ENCODE results near the gene FAM3B. TPM values are rescaled to one million over a fixed set of nuclear protein-coding genes. Genes with fewer than 3 reads are reported as not detected.

Gene FAM3B
- total RNA-seq, 1 donor from 2014 or later, result 4.8 TPM

DNA sequence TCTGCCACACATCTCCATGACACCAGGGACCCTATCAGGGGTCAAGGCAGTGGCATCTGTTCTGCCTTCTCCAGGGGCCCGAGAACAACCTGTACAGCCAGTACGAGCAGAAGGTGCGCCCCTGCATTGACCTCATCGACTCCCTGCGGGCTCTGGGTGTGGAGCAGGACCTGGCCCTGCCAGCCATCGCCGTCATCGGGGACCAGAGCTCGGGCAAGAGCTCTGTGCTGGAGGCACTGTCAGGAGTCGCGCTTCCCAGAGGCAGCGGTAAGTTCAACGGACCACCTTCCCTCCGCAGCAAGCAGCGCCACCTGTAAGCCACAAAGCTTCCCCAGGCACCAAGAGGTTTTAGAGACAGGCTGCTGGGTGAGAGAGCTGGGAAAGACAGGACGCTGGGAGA, 61.1 kb downstream of the FAM3B start:
- TF ChIP-seq, protein P1, sequence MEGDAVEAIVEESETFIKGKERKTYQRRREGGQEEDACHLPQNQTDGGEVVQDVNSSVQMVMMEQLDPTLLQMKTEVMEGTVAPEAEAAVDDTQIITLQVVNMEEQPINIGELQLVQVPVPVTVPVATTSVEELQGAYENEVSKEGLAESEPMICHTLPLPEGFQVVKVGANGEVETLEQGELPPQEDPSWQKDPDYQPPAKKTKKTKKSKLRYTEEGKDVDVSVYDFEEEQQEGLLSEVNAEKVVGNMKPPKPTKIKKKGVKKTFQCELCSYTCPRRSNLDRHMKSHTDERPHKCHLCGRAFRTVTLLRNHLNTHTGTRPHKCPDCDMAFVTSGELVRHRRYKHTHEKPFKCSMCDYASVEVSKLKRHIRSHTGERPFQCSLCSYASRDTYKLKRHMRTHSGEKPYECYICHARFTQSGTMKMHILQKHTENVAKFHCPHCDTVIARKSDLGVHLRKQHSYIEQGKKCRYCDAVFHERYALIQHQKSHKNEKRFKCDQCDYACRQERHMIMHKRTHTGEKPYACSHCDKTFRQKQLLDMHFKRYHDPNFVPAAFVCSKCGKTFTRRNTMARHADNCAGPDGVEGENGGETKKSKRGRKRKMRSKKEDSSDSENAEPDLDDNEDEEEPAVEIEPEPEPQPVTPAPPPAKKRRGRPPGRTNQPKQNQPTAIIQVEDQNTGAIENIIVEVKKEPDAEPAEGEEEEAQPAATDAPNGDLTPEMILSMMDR (IDR thresholded peaks at IDR 0.05), result no peak
- Histone ChIP-seq H3K4me1 (no peaks in the 10 kb centered on the region), H3K27me3 (ENCODE audit: low read depth) (no peaks in the 10 kb centered on the region), H3K4me3 (no peak overlapping the region), H3K9me3 (no peaks in the 10 kb centered on the region), H3K36me3 (peaks cover 39% of the 10 kb centered on the region), H3K27ac (no peak overlapping the region)
- no peak for DNase-seq
- intact Hi-C loops (cut with DNase I), result no loop called here
- no peak for ATAC-seq

DNA sequence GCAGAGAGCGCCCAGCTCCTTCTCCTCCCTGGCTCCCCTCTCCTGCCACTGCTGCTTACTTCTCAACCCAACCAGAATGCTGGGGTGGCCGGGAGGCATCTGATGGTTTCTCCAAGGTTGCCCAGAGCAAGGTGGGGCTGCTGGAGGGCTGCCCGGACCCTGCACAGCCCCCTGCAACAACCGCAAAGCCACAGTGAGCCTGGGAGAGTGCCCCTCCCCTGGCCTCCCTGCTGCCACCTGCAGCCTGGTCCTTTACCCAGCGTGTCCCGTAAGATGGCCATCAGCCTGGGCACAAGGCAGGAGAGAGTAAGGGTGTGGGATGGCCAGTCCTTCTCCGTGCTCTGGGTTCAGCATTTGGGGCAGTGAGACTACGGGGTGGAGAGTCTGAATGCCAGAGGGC, 62.2 kb downstream of the FAM3B start:
- ATAC-seq, result no peak
- peaks cover 45% of the 10 kb centered on the region for H3K36me3 ChIP-seq

DNA sequence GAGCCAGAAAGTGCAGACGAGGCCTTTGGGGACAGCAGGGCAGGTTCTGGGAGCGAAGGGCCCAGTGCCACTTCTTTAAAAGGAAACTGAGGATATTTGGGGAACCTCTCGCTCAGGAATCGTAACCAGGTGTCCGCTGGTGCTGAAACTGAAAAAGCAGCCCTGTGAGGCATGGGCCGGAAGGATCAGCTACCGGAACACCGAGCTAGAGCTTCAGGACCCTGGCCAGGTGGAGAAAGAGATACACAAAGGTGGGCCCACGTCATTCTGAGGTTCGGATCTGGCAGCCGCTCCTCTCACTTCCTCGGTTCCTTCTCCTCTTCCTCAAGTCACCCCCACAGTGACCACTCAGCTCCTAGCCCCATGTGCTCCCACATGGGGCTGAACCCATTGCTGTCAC, 63.3 kb downstream of the FAM3B start:
- intact Hi-C loops (cut with DNase I), result no loop called here

More for the DNA sequence above, 62.2 kb downstream of the FAM3B start:
- Histone ChIP-seq H3K27me3 (ENCODE audit: low read depth) (no peaks in the 10 kb centered on the region), H3K4me3 (no peak overlapping the region), H3K9me3 (no peaks in the 10 kb centered on the region), H3K27ac (no peak overlapping the region), H3K4me1 (no peaks in the 10 kb centered on the region)
- intact Hi-C loops (cut with DNase I), result no loop called here
- TF ChIP-seq, protein P1 (IDR thresholded peaks at IDR 0.05), result no peak
- DNase-seq, result no peak

DNA sequence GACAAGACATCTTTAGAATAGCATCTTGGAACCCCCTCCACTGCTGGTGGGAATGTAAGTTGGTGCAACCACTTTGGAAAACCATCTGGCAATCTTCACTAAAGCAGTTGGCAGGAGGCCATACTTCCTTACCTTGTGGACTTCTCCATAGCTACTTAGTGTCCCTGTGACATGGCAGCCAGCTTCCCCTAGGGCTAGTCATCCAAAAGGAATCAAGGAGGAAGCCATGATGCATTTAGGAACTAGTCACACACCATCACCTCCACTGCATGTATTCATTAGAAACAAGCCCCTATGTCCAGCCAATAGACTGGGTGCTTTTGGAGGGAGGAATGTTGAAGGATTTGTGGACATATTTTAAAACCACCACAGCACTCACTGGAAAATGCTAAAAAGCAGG, 65.1 kb downstream of the FAM3B start:
- Histone ChIP-seq H3K4me3 (no peak overlapping the region), H3K4me1 (no peaks in the 10 kb centered on the region), H3K9me3 (no peaks in the 10 kb centered on the region), H3K27me3 (ENCODE audit: low read depth) (no peaks in the 10 kb centered on the region), H3K36me3 (peaks cover 42% of the 10 kb centered on the region), H3K27ac (no peak overlapping the region)
- TF ChIP-seq, protein P1 (IDR thresholded peaks at IDR 0.05), result no peak
- no peak for DNase-seq
- ATAC-seq, result no peak
- intact Hi-C loops (cut with DNase I), result no loop called here

More for the DNA sequence above, 63.3 kb downstream of the FAM3B start:
- TF ChIP-seq, protein P1 (IDR thresholded peaks at IDR 0.05), result no peak
- H3K27me3 ChIP-seq (ENCODE audit: low read depth), result no peaks in the 10 kb centered on the region
- no peaks in the 10 kb centered on the region for H3K9me3 ChIP-seq
- H3K4me3 ChIP-seq, result no peak overlapping the region
- no peak for ATAC-seq
- no peak for DNase-seq
- H3K27ac ChIP-seq, result no peak overlapping the region
- H3K36me3 ChIP-seq, result peaks cover 45% of the 10 kb centered on the region
- no peaks in the 10 kb centered on the region for H3K4me1 ChIP-seq

DNA sequence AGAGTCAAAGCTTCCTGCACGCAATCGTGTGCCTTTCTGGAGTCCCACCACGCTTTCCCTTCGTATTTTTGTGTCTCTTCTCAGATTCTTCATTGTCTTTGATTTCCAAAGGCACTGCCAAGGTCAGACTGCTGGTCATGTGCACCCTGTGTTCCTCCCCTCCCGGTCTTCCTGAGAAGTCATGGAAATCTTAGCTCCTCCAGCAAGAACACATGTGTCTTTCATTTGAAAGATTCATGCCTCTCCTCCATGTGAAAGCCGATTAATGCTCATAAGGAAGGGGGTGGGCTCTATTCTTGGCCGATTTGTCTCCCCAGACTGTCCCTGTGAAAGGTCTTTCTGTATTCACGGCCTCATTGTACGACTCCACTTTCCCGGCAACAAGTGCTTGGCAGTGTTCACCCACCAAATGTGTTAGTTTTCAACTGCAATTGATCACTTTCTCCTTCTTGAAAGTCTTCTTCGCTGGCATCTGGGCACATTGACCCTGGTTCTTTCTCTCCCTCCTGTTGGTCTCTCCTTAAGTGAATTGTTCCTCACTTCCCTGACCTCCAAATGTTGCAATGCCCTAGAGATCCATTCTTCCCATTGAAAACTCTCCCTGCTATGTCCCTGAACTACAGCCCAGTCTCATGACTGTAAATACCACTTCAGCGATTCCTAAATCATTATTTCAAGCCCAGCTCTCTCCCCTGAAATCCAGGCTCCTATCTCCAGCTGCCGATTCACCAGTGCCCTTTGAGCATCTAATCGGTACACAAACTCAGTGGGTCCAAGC, 70.6 kb downstream of the FAM3B start:
- TF ChIP-seq, protein P1 (IDR thresholded peaks at IDR 0.05), result no peak
- Histone ChIP-seq H3K36me3 (peaks cover 24% of the 10 kb centered on the region), H3K4me3 (no peak overlapping the region), H3K4me1 (no peaks in the 10 kb centered on the region), H3K27me3 (ENCODE audit: low read depth) (no peaks in the 10 kb centered on the region), H3K27ac (no peak overlapping the region), H3K9me3 (no peaks in the 10 kb centered on the region)
- intact Hi-C loops (cut with DNase I), result no loop called here
- no peak for ATAC-seq
- no peak for DNase-seq
